GM21528 (cell line): ENCODE results near the gene ROBO2.

Source experiments
- ATAC-seq: cut with Tn5 transposase; IDR thresholded peaks from one replicate; pipeline ENCODE4 v1.9.1; 2021; ENCODE audit warnings: mild to moderate bottlenecking, moderate library complexity; ENCODE audit not compliant: unreplicated experiment, low FRiP score

The ROBO2 gene

GRCh38 chr3:77248420-77248819 lies 208.5 kb downstream of the ROBO2 start:
- ATAC-seq, result no peak

GRCh38 chr3:77251136-77251535 lies 211.2 kb downstream of the ROBO2 start:
- ATAC-seq, result no peak

GRCh38 chr3:77254967-77255831 lies 215.3 kb downstream of the ROBO2 start:
- peak; percentile 81 for ATAC-seq

GRCh38 chr3:77256584-77257503 lies 216.9 kb downstream of the ROBO2 start:
- ATAC-seq, result no peak

- ATAC-seq, result no peak
These were observed 219.8 kb downstream of the ROBO2 start for GRCh38 chr3:77259694-77260093.

- ATAC-seq, result no peak
These were observed 222.5 kb downstream of the ROBO2 start for GRCh38 chr3:77262361-77262760.

GRCh38 chr3:77267589-77267988 lies 227.7 kb downstream of the ROBO2 start:
- ATAC-seq, result no peak

- no peak for ATAC-seq
These were observed 231.4 kb downstream of the ROBO2 start for GRCh38 chr3:77271306-77271705.

- ATAC-seq, result no peak
These were observed 231.8 kb downstream of the ROBO2 start for GRCh38 chr3:77271711-77272110.

GRCh38 chr3:77279276-77279675 lies 239.4 kb downstream of the ROBO2 start:
- ATAC-seq, result no peak

GRCh38 chr3:77281721-77282120 lies 241.8 kb downstream of the ROBO2 start:
- ATAC-seq, result no peak

GRCh38 chr3:77283108-77283507 lies 243.2 kb downstream of the ROBO2 start:
- no peak for ATAC-seq

GRCh38 chr3:77288348-77288747 lies 248.4 kb downstream of the ROBO2 start:
- no peak for ATAC-seq

GRCh38 chr3:77296527-77296926 lies 256.6 kb downstream of the ROBO2 start:
- no peak for ATAC-seq

- ATAC-seq, result no peak
These were observed 258.5 kb downstream of the ROBO2 start for GRCh38 chr3:77298417-77298816.

- ATAC-seq, result no peak
These were observed 264.2 kb downstream of the ROBO2 start for GRCh38 chr3:77303955-77304699.

GRCh38 chr3:77304700-77305021 lies 264.8 kb downstream of the ROBO2 start:
- ATAC-seq, result no peak

- ATAC-seq, result no peak
These were observed 269.6 kb downstream of the ROBO2 start for GRCh38 chr3:77309460-77309859.

- no peak for ATAC-seq
These were observed 273.9 kb downstream of the ROBO2 start for GRCh38 chr3:77313843-77314242.

GRCh38 chr3:77319711-77320110 lies 279.8 kb downstream of the ROBO2 start:
- no peak for ATAC-seq

- no peak for ATAC-seq
These were observed 280.6 kb downstream of the ROBO2 start for GRCh38 chr3:77320514-77320913.
